ENCODE data around the gene CHN2. TPM values are rescaled to one million over a fixed set of nuclear protein-coding genes. Genes with fewer than 3 reads are reported as not detected.
"Not testable (repeated sequence)": the region's sequence is repeated elsewhere in the genome, so short reads cannot be mapped to it uniquely, and the experiment has no call there.

CHN2 gene
- polyA plus RNA-seq, 4 donors: 13.9 to 19.7 (median 17.4) TPM

- no peak for DNase-seq (ENCODE audit: low read depth in 4 of 4, low spot score in 2 of 4)
Measured at GRCh38 chr7:29185613-29186012, 9.0 kb upstream of the CHN2 start.

DNA sequence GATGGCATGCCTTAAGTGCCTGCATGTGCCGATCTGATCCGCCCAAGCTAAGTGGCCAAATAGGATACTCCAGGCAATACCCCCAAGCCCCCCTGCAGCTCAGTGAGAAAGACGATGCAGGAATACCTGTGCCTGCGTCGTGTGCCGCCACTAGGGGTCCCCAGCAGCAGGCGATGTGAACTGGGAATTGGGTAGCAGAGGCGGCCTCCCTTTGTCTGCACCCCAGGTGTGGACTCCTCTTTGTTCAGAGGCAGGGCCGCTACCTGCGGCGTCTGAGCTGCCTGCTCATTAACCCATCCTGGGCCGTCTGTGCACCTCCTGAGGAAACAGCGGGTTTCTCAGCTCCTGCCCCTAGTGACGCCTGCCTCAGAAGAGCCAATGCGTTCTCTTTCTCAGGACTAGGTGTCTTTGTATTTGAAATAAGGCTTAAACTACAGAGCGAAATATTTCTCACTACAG, 4.8 kb upstream of the CHN2 start:
- DNase-seq (ENCODE audit: low read depth in 4 of 4, low spot score in 2 of 4): peak in 3 of 4 donors; percentile 30 to 68 (median 55)

GRCh38 chr7:29190349-29191045, 4.1 kb upstream of the CHN2 start:
- no peak for DNase-seq (ENCODE audit: low read depth in 4 of 4, low spot score in 2 of 4)

DNA sequence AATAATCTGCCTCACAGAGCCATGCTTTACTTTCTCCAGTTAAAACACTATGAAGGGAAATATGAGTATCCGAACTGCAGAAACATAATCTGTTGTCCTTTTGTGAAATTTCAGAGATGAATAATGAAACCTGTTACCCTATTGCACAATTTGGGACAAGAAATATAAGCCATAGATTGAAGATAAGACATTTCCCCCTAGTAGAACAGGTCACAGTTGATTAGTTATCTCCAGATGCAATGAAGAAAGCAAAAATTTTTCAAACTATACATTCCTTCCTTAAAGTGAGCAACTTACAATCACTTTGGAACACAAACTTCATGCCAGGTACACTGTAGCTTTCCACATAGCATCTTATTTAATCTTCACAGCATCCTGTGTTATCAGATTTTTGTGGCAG, 2.3 kb upstream of the CHN2 start:
- DNase-seq (ENCODE audit: low read depth in 4 of 4, low spot score in 2 of 4): no peak

GRCh38 chr7:29192811-29193210, 1.8 kb upstream of the CHN2 start:
- DNase-seq (ENCODE audit: low read depth in 4 of 4, low spot score in 2 of 4): no peak

- no peak for DNase-seq (ENCODE audit: low read depth in 4 of 4, low spot score in 2 of 4)
Measured at GRCh38 chr7:29193316-29194205, 1.0 kb upstream of the CHN2 start.

DNA sequence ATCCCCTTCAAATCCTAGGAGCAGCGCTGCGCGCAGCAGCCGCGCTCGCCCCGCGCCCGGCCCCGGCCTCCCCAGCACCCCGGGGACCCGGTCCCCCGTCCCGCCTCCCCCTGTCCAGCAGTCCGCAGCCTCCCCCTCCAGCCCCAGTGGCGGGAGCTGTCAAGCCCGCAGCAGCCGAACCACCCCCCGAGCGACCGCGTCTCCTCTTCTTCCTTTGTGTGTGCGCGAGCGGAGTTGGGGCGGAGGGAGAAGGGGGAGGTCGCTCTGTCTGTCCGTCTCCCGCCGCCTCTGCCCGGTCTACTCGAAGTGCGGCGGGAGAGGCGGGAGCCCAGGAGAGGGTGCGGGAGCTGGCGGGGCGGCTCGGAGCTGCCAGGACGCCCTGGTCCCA, 375 bp upstream of the CHN2 start:
- DNase-seq (ENCODE audit: low read depth in 4 of 4, low spot score in 2 of 4): no peak

DNA sequence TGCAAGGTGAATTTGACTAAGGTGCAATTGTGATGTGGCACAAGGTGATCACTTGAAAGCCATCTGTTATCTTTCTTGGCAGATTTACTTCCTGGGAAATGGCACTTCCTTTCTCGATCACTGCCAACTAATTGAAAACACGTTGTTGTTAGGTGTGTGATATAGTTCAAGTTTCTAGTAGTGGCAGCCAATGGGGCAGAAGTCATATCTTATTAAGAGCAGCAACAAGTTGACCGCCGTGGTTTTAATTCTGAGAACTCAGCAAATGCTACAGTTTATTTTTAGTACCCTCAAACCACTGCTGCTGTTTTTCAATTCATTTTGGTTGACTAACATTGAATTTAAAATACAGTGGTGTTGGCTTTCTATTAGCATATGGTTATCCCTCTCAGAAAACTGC, 1.6 kb downstream of the CHN2 start:
- no peak for DNase-seq (ENCODE audit: low read depth in 4 of 4, low spot score in 2 of 4)

DNA sequence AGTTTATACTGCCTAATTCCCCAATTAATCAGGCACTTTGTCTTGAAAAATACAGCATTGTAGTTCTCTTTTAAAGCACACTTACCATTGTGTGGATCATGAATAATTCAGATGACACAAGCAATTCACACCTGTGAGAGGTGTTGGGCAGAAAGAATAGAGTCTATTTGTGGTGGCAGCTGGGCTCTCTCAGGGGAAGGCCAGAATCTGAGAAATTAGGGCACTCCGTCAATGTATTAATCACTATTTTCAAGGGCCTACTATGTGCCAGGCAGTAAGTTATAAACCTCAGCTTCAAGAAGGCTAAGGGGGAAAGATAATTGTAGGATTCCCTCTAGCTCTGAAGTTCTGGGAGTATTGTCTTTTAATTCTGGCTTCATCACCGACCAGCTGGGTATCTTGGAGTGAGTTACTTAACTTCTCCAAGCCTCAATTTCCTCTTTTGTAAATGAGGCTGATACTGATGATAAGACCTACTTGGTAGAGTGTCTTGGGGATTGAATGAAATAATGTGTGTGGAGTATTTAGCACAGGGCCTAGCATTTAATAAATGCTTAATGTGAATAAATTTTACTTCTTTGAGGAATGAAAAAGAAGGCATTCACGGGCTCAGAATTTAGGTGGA, 2.5 kb downstream of the CHN2 start:
- DNase-seq (ENCODE audit: low read depth in 4 of 4, low spot score in 2 of 4): no peak

GRCh38 chr7:29197916-29198315, 3.3 kb downstream of the CHN2 start:
- DNase-seq (ENCODE audit: low read depth in 4 of 4, low spot score in 2 of 4): no peak

DNA sequence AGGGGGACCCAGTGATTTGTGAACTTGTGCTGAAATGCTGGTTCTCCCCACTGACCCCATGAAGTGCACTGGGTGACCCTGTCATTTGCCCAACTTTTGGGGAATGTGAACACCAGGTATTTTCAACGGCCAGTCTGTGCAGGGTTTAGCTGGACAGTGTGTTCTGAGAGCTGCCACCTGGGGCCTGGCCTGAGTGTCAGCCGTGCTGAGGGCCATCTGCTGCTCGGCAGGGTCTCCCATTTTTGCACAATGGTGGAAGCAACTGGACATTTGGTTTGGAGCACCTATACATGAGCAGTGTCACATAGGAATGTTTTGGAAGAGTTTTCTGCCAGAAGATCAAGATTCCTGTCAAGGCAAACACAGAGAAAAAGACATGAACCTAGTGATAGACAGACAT, 5.2 kb downstream of the CHN2 start:
- DNase-seq (ENCODE audit: low read depth in 4 of 4, low spot score in 2 of 4): no peak

- no peak for DNase-seq (ENCODE audit: low read depth in 4 of 4, low spot score in 2 of 4)
Measured at GRCh38 chr7:29202651-29203069, 8.1 kb downstream of the CHN2 start.

DNA sequence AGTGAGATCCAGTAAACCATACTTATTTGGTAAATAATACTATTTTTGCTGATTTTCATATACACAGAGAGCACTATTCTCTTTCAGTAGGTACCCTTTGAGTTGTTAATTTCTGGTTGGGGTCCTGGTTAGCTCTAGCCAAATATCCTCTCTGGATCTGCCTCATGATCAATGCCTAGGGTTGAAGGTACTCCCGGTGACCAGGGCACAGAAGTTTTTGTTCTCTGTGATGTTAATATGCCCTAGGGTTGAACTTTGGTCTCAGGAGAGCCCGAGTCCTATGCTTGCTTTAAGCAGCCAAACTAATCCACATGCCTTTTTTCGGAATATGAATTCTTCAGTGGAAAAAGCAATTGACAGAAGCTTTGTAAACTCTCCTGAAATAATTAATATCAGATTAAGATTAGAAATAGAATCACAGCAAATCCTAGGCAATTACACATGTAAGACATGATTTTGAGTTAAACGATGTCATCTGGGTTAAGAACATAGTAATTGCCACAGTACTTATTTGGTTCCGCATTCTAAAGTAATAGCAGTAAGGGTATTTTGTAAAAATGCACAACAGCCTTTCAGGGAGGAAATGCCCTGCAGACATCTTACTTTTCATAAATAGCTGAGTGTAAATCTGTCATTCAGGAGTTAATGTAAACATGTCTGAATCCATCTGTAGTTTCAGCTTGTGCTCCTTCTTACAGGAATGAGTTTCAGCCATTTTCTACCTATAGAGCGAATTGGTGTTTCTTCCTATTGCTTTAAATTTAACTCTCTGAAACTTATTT, 10.1 kb downstream of the CHN2 start:
- DNase-seq (ENCODE audit: low read depth in 4 of 4, low spot score in 2 of 4): no peak

GRCh38 chr7:29207162-29207801, 12.7 kb downstream of the CHN2 start:
- DNase-seq (ENCODE audit: low read depth in 4 of 4, low spot score in 2 of 4): no peak

DNA sequence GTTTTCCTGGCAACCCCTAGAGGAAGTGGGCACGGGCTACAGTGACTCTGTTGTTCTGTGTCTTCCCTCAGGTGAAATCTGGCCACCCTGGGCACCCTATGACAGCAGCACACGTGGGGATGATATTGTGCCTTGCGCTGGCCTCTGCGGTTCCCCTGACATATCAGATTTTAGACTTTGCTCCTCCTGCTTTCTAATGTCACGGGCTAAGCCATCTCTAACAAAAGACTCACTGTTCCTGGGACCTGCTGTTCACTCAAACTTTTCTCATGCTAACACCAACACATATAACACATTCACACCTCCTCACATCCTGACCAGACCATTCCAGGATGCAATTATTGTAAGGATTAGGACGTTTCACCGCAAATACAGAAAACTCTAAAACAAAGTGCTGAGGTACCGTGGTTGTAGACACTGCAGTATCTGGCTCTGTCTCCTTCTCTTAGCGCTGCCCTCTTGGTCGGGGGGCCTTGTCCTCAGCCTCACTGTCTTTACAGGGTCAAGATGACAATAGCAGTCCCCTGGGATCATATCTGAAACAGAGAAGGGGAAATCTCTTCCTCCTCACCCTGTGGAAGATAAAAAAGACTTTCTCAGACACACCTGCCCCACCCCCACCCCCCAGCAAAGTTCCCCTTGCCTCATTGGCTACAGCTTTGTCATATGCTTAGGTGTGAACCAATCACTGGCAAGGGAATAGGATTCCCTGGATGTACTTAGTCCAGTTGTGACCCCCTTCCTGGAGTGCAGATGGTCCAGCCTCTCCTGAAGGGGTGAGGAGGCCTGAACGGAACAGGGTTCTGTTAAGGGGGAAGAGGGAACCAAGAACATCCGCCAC, 14.1 kb downstream of the CHN2 start:
- no peak for DNase-seq (ENCODE audit: low read depth in 4 of 4, low spot score in 2 of 4)

- no peak for DNase-seq (ENCODE audit: low read depth in 4 of 4, low spot score in 2 of 4)
Measured at GRCh38 chr7:29209745-29210144, 15.2 kb downstream of the CHN2 start.

- DNase-seq (ENCODE audit: low read depth in 4 of 4, low spot score in 2 of 4): not testable (repeated sequence)
Measured at GRCh38 chr7:29212736-29213135, 18.2 kb downstream of the CHN2 start.

DNA sequence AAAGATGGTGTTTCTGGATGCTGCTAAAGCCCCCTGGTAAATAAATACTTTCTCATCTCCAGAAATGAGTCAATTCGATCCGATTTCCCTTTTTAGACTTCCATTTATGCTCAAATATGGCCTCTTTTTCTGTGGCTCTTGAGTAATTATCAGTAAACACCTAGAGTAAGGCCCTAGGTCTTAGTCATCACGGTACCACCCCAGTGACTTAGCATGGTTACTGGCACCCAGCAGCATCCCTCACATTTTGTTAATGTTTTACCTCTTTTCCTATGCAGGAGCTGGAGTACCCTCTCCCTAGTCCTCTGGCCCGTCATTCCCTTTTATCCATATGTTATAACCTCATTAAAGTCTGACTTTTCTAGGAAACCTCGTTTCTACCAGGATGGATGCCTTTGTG, 19.5 kb downstream of the CHN2 start:
- DNase-seq (ENCODE audit: low read depth in 4 of 4, low spot score in 2 of 4): no peak

DNA sequence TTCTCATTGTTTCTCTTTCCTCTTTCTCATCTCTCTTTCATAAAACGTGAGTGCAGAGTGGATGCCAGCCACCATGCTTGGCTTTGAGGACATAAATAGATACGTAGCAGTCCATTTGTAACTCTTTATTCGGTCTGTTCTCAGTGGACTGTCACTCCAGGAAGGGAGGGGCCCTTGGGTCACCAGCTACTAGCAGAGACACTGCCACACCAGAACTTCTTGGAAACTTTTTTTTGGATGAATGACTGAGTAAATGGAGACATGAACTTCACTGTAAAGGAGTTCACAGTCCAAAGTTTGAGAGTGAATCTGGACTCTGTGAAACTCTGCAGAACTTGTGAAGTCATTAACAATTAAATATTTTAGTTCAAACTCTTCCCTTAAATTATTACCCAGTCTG, 20.2 kb downstream of the CHN2 start:
- DNase-seq (ENCODE audit: low read depth in 4 of 4, low spot score in 2 of 4): no peak
